IPS-20b (cell line): Measurements from ENCODE around the gene PLB1.
A peak's percentile ranks its signal among the peaks of the same experiment; 100 is the strongest.

Source experiments
- H3K27ac ChIP-seq: one replicate; pipeline ENCODE4 v1.5.1; 2013; ENCODE audit warnings: low read length
- H3K27me3 ChIP-seq: 2 replicates; pipeline ENCODE4 v1.6.1; 2013; ENCODE audit warnings: mild to moderate bottlenecking, low read length, inconsistent platforms; ENCODE audit not compliant: insufficient read depth
- H3K36me3 ChIP-seq: 2 replicates; pipeline ENCODE4 v1.6.1; 2013; ENCODE audit warnings: low read depth, mild to moderate bottlenecking, inconsistent platforms, low read length, moderate library complexity; ENCODE audit not compliant: insufficient read depth
- H3K4me1 ChIP-seq: 2 replicates; pipeline ENCODE4 v1.6.1; 2013; ENCODE audit warnings: mild to moderate bottlenecking, control low read depth, inconsistent platforms, low read length, moderate library complexity; ENCODE audit not compliant: insufficient read depth
- H3K4me3 ChIP-seq: 2 replicates; pipeline ENCODE4 v1.5.1; 2013; ENCODE audit warnings: mild to moderate bottlenecking, low read length, inconsistent platforms
- H3K9ac ChIP-seq: 2 replicates; pipeline ENCODE4 v1.6.1; 2013; ENCODE audit warnings: low read depth, mild to moderate bottlenecking, inconsistent platforms, low read length, moderate library complexity
- H3K9me3 ChIP-seq: 2 replicates; pipeline ENCODE4 v1.6.1; 2013; ENCODE audit warnings: mild to moderate bottlenecking, low read depth, low read length, inconsistent platforms; ENCODE audit not compliant: insufficient read depth

The PLB1 gene

DNA sequence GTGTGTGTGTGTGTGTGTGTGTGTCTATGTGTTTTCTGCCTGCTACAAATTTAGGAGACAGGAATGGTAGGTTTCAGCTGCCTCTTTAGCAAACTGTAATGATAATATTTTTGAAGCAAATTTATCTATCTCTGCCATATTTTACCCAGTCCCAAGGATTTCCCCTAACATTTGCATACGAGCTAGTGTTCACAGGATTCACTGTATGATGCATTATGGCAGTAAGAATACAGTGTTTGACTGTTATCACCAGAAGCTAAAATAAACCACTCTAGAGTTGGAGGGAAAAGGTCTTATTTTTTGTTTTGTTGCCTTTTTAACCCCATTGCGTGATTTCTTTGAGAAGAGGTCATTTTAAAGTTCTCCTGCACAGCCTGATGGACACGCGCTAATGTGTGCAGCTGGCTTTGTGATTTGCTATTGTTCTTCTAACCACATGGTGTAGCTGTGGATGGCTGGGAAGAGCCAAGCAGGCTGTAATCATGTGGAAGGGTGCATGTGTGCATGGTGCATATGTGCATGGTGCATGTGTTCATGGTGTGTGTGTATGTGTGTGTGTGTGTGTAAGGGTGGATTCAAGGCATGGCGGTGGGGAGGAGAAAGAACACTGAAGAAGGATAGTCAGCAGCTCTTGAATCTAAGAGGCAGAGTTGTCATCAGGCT lies 62.4 kb downstream of the PLB1 start:
- Histone ChIP-seq H3K27ac (no peak overlapping the region), H3K9ac (no peak overlapping the region), H3K4me3 (no peak overlapping the region), H3K9me3 (no peaks in the 10 kb centered on the region), H3K27me3 (no peaks in the 10 kb centered on the region), H3K36me3 (no peaks in the 10 kb centered on the region), H3K4me1 (no peaks in the 10 kb centered on the region)

GRCh38 chr2:28558918-28559317 lies 63.1 kb downstream of the PLB1 start:
- Histone ChIP-seq H3K4me3 (no peak overlapping the region), H3K27ac (no peak overlapping the region), H3K36me3 (no peaks in the 10 kb centered on the region), H3K9me3 (no peaks in the 10 kb centered on the region), H3K4me1 (no peaks in the 10 kb centered on the region), H3K9ac (no peak overlapping the region), H3K27me3 (no peaks in the 10 kb centered on the region)

DNA sequence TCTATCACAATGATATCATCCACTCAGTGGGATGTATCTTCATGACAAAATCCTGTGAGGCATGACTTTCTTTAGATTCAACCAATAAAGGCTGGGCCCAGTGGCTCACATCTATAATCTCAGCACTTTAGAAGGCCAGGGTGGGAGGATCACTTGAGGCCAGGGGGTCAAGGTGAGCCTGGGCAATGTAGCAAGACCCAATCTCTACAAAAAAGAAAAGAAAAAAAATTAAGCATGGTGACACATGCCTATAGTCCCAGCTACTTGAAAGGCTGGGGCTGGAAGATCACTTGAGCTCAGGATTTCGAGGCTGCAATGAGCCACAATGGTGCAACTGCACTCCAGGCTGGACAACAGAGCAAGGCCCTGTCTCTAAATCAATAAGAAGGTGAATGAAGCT lies 68.0 kb downstream of the PLB1 start:
- H3K27ac ChIP-seq: no peak overlapping the region
- H3K36me3 ChIP-seq: no peaks in the 10 kb centered on the region
- H3K27me3 ChIP-seq: peaks cover 14% of the 10 kb centered on the region
- no peaks in the 10 kb centered on the region for H3K4me1 ChIP-seq
- H3K9ac ChIP-seq: no peak overlapping the region
- H3K4me3 ChIP-seq: no peak overlapping the region
- H3K9me3 ChIP-seq: no peaks in the 10 kb centered on the region

- Histone ChIP-seq H3K27ac (no peak overlapping the region), H3K9me3 (no peaks in the 10 kb centered on the region), H3K36me3 (no peaks in the 10 kb centered on the region), H3K9ac (no peak overlapping the region), H3K27me3 (peaks cover 14% of the 10 kb centered on the region), H3K4me3 (no peak overlapping the region), H3K4me1 (no peaks in the 10 kb centered on the region)
These were observed 68.5 kb downstream of the PLB1 start for GRCh38 chr2:28564346-28564745.

DNA sequence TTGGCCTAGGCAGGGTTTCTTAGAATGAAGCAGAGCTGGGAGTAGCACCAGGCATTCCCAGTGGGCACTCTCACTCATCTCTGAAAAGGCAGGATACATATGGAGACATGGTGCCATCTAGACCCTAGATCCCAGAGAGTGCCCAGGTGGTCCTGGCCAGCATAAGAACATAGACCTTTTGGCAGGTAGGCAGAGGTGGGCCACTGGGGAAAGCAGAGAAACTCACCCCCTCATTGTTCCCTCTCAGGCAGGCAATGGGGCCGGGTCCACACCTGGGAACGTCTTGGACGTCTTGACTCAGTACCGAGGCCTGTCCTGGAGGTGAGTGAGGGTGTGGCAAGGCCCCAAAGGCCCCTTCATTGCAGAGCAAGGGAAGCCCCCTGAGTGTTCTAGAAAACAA lies 69.2 kb downstream of the PLB1 start:
- no peaks in the 10 kb centered on the region for H3K36me3 ChIP-seq
- H3K9ac ChIP-seq: no peak overlapping the region
- H3K9me3 ChIP-seq: no peaks in the 10 kb centered on the region
- H3K27ac ChIP-seq: no peak overlapping the region
- H3K27me3 ChIP-seq: peaks cover 14% of the 10 kb centered on the region
- no peak overlapping the region for H3K4me3 ChIP-seq
- H3K4me1 ChIP-seq: no peaks in the 10 kb centered on the region

DNA sequence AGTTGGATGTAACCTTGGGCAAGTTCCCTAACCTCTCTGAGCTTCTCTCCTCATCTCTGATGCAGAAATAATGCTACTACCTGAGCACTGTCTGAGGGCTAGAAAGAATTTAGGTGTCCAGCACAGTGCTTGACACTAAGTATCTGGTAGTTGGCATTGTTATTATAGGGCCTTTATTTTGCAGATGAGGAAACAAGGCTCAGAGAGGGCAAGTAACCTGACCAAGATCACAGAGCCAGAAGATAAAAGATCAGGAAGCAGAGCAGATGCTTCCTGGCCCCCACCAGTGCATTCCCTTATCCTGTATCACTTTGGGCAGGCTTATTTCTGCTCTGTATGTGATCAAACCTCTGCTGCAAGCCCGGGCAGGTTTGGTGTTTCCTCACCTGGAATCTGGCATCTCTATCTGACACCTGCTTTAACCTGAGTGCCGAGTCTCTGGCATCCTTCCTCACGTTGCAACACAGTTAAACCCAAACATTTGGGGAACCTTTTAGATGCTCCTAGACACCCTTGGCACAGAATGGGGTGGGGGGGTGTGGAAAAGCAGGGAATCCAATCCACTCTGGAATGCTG lies 69.9 kb downstream of the PLB1 start:
- Histone ChIP-seq H3K4me3 (peak overlapping the region; percentile 80), H3K36me3 (no peaks in the 10 kb centered on the region), H3K9ac (peak overlapping the region; percentile 76; the same call in 1 of the 2 replicates)

DNA sequence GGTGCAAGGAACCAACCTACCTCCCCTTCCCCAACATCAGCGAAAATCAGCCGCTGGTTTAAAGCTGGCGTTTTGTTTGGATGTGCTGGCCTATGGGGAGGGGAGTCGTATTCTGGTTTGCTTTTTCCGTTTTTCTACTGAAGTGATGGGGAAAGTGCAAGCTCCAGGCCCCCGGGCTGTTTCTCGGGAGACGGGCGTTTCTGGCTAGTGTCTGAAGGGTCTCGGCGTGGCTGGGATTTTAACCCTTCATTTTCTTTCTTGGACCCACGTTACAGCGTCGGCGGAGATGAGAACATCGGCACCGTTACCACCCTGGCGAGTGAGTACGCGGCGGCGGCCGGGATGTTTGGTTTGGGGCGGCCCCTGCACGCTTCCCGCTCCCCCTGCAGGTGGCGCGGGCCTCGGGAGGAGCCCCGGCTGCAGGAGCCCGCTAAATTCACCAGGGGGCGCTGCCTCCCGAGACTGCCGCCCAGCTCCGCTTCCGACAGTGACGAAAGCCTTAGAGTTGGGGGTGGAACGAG lies 70.7 kb downstream of the PLB1 start:
- no peaks in the 10 kb centered on the region for H3K9me3 ChIP-seq
- no peaks in the 10 kb centered on the region for H3K36me3 ChIP-seq
- H3K27ac ChIP-seq: no peak overlapping the region
- H3K9ac ChIP-seq: peak overlapping the region; percentile 76; the same call in 1 of the 2 replicates
- peak overlapping the region; percentile 80 for H3K4me3 ChIP-seq
- peaks cover 14% of the 10 kb centered on the region for H3K27me3 ChIP-seq
- no peaks in the 10 kb centered on the region for H3K4me1 ChIP-seq

More for the DNA sequence above, 69.9 kb downstream of the PLB1 start:
- no peak overlapping the region for H3K27ac ChIP-seq
- H3K9me3 ChIP-seq: no peaks in the 10 kb centered on the region
- no peaks in the 10 kb centered on the region for H3K4me1 ChIP-seq
- peaks cover 14% of the 10 kb centered on the region for H3K27me3 ChIP-seq

- Histone ChIP-seq H3K27ac (no peak overlapping the region), H3K4me1 (no peaks in the 10 kb centered on the region), H3K9ac (peak overlapping the region; percentile 66; the same call in 1 of the 2 replicates), H3K27me3 (peaks cover 14% of the 10 kb centered on the region), H3K4me3 (peak overlapping the region; percentile 79), H3K36me3 (no peaks in the 10 kb centered on the region), H3K9me3 (no peaks in the 10 kb centered on the region)
These were observed 71.2 kb downstream of the PLB1 start for GRCh38 chr2:28567061-28567471.

GRCh38 chr2:28568036-28568435 lies 72.2 kb downstream of the PLB1 start:
- H3K9ac ChIP-seq: no peak overlapping the region
- no peak overlapping the region for H3K4me3 ChIP-seq
- H3K4me1 ChIP-seq: no peaks in the 10 kb centered on the region
- H3K36me3 ChIP-seq: no peaks in the 10 kb centered on the region
- no peak overlapping the region for H3K27ac ChIP-seq
- H3K27me3 ChIP-seq: peaks cover 14% of the 10 kb centered on the region
- no peaks in the 10 kb centered on the region for H3K9me3 ChIP-seq

DNA sequence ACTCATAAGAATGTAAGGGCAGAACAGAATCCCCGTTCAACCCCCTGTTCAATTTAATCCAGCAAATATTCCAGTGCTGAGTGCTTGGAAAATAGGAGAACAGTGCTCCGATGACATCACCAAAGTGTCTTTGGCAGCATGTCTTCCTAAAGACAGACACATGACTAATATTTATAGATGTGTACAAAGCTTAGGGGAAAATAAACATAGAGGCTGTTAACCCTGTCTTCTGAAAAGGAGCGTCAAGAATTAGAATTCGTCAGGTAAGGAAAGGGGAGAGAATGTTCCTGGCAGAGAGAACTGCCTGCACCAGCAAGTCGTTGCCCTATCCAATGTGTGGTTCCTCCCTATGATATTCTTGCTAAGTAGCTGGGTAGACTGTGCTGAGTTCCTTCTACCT lies 72.7 kb downstream of the PLB1 start:
- Histone ChIP-seq H3K36me3 (no peaks in the 10 kb centered on the region), H3K4me1 (no peaks in the 10 kb centered on the region), H3K27ac (no peak overlapping the region)

GRCh38 chr2:28570431-28570830 lies 74.6 kb downstream of the PLB1 start:
- H3K9me3 ChIP-seq: no peaks in the 10 kb centered on the region
- H3K4me1 ChIP-seq: no peaks in the 10 kb centered on the region
- H3K4me3 ChIP-seq: no peak overlapping the region
- H3K36me3 ChIP-seq: no peaks in the 10 kb centered on the region
- peaks cover 11% of the 10 kb centered on the region for H3K27me3 ChIP-seq
- H3K27ac ChIP-seq: no peak overlapping the region
- H3K9ac ChIP-seq: no peak overlapping the region

More for the DNA sequence above, 72.7 kb downstream of the PLB1 start:
- H3K9me3 ChIP-seq: no peaks in the 10 kb centered on the region
- peaks cover 14% of the 10 kb centered on the region for H3K27me3 ChIP-seq
- H3K9ac ChIP-seq: no peak overlapping the region
- no peak overlapping the region for H3K4me3 ChIP-seq

GRCh38 chr2:28576714-28577113 lies 80.9 kb downstream of the PLB1 start:
- Histone ChIP-seq H3K36me3 (no peaks in the 10 kb centered on the region), H3K27me3 (no peaks in the 10 kb centered on the region), H3K9ac (no peak overlapping the region), H3K4me1 (no peaks in the 10 kb centered on the region), H3K27ac (no peak overlapping the region), H3K9me3 (no peaks in the 10 kb centered on the region), H3K4me3 (no peak overlapping the region)
